GM21390 (cell line): ENCODE results near the gene TSN.

ENCODE experiments used
- ATAC-seq: cut with Tn5 transposase; IDR thresholded peaks from one replicate; pipeline ENCODE4 v1.9.1; 2021; ENCODE audit not compliant: unreplicated experiment

The TSN gene

GRCh38 chr2:121741450-121741849 is 14.0 kb upstream of the TSN start:
- no peak for ATAC-seq

GRCh38 chr2:121746071-121746578 is 9.3 kb upstream of the TSN start:
- no peak for ATAC-seq

- ATAC-seq, result no peak
Observed at GRCh38 chr2:121748202-121748601, 7.2 kb upstream of the TSN start.

GRCh38 chr2:121754851-121755236 is 607 bp upstream of the TSN start:
- no peak for ATAC-seq

GRCh38 chr2:121764681-121765228 is 9.3 kb downstream of the TSN start:
- ATAC-seq, result no peak

GRCh38 chr2:121766624-121767023 is 11.2 kb downstream of the TSN start:
- ATAC-seq, result no peak

GRCh38 chr2:121768143-121768755 is 12.8 kb downstream of the TSN start:
- ATAC-seq, result no peak

- ATAC-seq, result no peak
Observed at GRCh38 chr2:121771976-121772742, 16.7 kb downstream of the TSN start.

GRCh38 chr2:121774235-121774634 is 18.8 kb downstream of the TSN start:
- no peak for ATAC-seq

- no peak for ATAC-seq
Observed at GRCh38 chr2:121776361-121776760, 20.9 kb downstream of the TSN start.

GRCh38 chr2:121776885-121777698 is 21.6 kb downstream of the TSN start:
- ATAC-seq, result no peak

- no peak for ATAC-seq
Observed at GRCh38 chr2:121777699-121778058, 22.2 kb downstream of the TSN start.

- ATAC-seq, result no peak
Observed at GRCh38 chr2:121778741-121779487, 23.5 kb downstream of the TSN start.

GRCh38 chr2:121783180-121783579 is 27.7 kb downstream of the TSN start:
- no peak for ATAC-seq

- no peak for ATAC-seq
Observed at GRCh38 chr2:121788685-121789084, 33.2 kb downstream of the TSN start.

GRCh38 chr2:121790276-121790956 is 35.0 kb downstream of the TSN start:
- ATAC-seq, result no peak

GRCh38 chr2:121791290-121791689 is 35.8 kb downstream of the TSN start:
- no peak for ATAC-seq

GRCh38 chr2:121791801-121792221 is 36.4 kb downstream of the TSN start:
- no peak for ATAC-seq

- ATAC-seq, result no peak
Observed at GRCh38 chr2:121793816-121794215, 38.4 kb downstream of the TSN start.

GRCh38 chr2:121794233-121794632 is 38.8 kb downstream of the TSN start:
- no peak for ATAC-seq
